Neutrophil (primary cell): Measurements from ENCODE around the gene TOMM40L.

Source experiments
- H3K27ac ChIP-seq: fragments of 200-600 bp; sonication (generic); 2 replicates; pipeline ENCODE4 v1.5.1; 2016; ENCODE audit warnings: mild to moderate bottlenecking, moderate library complexity
- H3K27me3 ChIP-seq: fragments of 200-600 bp; sonication (generic); 2 replicates; pipeline ENCODE4 v1.6.0; 2016; ENCODE audit warnings: mild to moderate bottlenecking
- H3K36me3 ChIP-seq: fragments of 200-600 bp; sonication (generic); 2 replicates; pipeline ENCODE4 v1.5.1; 2017
- H3K4me1 ChIP-seq, 2 experiments: fragments of 200-600 bp in 1 of 2; sonication (generic) in 1 of 2; 1 replicate in 1 of 2; 2 replicates in 1 of 2; pipeline versions ENCODE4 v1.5.1 to v1.6.1; 2013 to 2016; ENCODE audit warnings: low read depth in 1 of 2, low read length in 1 of 2, mild to moderate bottlenecking in 1 of 2, moderate library complexity in 1 of 2; ENCODE audit not compliant: control insufficient read depth in 1 of 2, insufficient read depth in 1 of 2
- H3K4me3 ChIP-seq, 2 experiments: fragments of 200-600 bp in 1 of 2; sonication (generic) in 1 of 2; 1 replicate in 1 of 2; 2 replicates in 1 of 2; pipeline ENCODE4 v1.5.1; 2013 to 2016; ENCODE audit warnings: low read depth in 1 of 2, low read length in 1 of 2, mild to moderate bottlenecking in 1 of 2, moderate library complexity in 1 of 2
- H3K9me3 ChIP-seq: fragments of 200-600 bp; sonication (generic); 2 replicates; pipeline ENCODE4 v1.5.1; 2016
- TF ChIP-seq, protein P1 (sequence below): fragments of 200-600 bp; sonication (generic); IDR thresholded peaks from 2 replicates; pipeline ENCODE4 v1.5.1; 2016; ENCODE audit warnings: antibody characterized with exemption

The TOMM40L gene

DNA sequence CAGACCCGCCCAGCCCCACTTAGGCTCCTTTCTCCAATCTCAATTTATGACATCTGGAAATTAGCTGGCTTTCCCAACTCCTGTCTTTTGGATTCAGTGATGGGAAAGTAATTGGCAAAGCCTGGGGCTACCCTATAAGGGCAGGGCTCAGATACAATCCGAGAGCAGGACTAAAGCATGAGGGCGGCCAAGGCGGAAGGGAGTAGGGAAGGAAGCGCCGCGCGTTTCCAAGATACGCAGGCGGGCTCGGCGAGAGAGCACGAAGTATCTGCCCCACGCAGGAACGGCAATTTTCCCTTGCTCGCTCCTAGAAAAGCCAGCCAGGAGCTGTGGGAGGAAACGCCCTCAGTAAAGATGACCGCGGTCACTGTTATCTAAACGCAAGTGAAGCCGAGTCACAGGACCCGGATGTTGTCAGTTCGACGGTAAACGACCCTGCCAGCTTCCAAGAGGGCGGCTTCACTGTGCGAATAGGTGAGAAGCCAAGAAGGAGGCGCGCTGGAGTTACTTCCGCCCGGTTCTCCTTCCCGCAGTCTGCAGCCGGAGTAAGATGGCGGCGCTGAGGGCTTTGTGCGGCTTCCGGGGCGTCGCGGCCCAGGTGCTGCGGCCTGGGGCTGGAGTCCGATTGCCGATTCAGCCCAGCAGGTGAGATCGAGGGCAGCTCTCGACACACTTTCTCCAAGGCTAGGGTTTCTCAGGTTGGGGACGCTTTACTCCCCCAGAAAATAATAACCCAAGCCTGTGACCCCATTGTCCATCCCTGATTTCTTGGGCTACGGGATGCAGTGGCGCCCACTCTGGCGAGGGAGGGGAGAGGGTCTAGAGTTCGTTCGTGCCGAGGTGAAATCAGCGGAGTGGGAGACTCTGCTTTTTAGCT lies 23.8 kb upstream of the TOMM40L start, which contains the start of gene NDUFS2:
TSS of gene NDUFS2 (plus strand) at position 532 of the 877 bp plus-strand sequence. CDS start at position 551, 19 bp downstream.
- no peaks in the 10 kb centered on the region for H3K9me3 ChIP-seq
- H3K4me3 ChIP-seq = peak within 1 kb of the TSS; percentile 84 to 86
- peak within 1 kb of the TSS; percentile 92 for H3K27ac ChIP-seq
- peaks cover 16% of the 10 kb centered on the region for H3K36me3 ChIP-seq
- no peaks in the 10 kb centered on the region for H3K27me3 ChIP-seq
- TF ChIP-seq, protein P1, sequence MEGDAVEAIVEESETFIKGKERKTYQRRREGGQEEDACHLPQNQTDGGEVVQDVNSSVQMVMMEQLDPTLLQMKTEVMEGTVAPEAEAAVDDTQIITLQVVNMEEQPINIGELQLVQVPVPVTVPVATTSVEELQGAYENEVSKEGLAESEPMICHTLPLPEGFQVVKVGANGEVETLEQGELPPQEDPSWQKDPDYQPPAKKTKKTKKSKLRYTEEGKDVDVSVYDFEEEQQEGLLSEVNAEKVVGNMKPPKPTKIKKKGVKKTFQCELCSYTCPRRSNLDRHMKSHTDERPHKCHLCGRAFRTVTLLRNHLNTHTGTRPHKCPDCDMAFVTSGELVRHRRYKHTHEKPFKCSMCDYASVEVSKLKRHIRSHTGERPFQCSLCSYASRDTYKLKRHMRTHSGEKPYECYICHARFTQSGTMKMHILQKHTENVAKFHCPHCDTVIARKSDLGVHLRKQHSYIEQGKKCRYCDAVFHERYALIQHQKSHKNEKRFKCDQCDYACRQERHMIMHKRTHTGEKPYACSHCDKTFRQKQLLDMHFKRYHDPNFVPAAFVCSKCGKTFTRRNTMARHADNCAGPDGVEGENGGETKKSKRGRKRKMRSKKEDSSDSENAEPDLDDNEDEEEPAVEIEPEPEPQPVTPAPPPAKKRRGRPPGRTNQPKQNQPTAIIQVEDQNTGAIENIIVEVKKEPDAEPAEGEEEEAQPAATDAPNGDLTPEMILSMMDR = no peak
- peaks cover 19 to 24% of the 10 kb centered on the region in 2 experiments for H3K4me1 ChIP-seq

DNA sequence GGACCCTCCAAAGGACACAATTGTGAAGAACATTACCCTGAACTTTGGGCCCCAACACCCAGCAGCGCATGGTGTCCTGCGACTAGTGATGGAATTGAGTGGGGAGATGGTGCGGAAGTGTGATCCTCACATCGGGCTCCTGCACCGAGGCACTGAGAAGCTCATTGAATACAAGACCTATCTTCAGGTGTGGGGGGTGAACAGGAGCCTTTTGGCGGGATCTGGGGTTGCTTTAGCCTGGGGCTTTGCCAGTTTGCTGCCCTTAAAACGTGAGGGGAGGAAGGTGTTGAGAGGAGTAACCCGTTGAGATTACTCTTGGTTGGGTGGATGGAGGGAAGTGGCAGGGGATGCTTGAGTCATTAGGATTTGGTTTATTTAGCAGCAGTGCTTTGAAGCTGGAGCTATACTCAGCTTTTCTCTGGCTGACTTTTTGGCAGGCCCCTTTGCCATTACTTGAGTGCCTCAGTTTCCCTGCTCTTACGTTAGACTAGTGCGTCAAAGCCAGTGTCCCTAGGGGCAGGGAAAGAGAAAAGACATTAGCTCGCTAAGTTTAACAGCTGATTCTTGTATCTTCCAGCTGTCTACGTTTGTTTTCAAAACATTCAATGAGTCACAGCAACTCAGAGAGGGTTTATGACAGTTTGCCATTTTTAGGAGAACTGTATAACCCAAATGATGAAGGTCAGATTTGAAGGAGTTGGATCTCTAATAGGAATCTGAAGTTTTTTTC lies 19.3 kb upstream of the TOMM40L start:
- TF ChIP-seq, protein P1 = no peak
- no peaks in the 10 kb centered on the region for H3K9me3 ChIP-seq
- H3K4me3 ChIP-seq = no peak overlapping the region
- H3K36me3 ChIP-seq = peaks cover 55% of the 10 kb centered on the region
- peaks cover 22 to 26% of the 10 kb centered on the region in 2 experiments for H3K4me1 ChIP-seq
- no peak overlapping the region for H3K27ac ChIP-seq
- no peaks in the 10 kb centered on the region for H3K27me3 ChIP-seq

DNA sequence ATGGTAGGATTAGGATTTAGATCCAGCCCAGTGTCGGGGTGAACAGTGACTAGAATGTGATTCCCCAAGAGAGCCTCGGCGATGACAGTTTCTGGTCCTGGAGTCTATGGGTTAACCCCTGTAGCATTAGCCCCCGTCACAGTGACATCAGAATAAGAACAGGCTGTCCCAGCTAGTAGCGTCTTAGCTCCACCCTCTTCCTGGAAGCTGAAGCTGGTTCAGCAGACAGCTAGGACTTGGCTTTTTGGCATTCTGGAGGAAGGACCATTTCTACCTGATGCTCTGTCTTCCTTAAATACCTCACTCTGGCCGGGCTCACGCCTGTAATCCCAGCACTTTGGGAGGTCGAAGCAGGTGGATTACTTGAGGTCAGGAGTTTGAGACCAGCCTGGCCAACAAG lies 18.7 kb upstream of the TOMM40L start:
- H3K4me3 ChIP-seq = no peak overlapping the region
- peaks cover 56% of the 10 kb centered on the region for H3K36me3 ChIP-seq
- H3K27ac ChIP-seq = no peak overlapping the region
- H3K4me1 ChIP-seq = peaks cover 18 to 22% of the 10 kb centered on the region in 2 experiments
- TF ChIP-seq, protein P1 = no peak
- H3K27me3 ChIP-seq = no peaks in the 10 kb centered on the region
- H3K9me3 ChIP-seq = no peaks in the 10 kb centered on the region

DNA sequence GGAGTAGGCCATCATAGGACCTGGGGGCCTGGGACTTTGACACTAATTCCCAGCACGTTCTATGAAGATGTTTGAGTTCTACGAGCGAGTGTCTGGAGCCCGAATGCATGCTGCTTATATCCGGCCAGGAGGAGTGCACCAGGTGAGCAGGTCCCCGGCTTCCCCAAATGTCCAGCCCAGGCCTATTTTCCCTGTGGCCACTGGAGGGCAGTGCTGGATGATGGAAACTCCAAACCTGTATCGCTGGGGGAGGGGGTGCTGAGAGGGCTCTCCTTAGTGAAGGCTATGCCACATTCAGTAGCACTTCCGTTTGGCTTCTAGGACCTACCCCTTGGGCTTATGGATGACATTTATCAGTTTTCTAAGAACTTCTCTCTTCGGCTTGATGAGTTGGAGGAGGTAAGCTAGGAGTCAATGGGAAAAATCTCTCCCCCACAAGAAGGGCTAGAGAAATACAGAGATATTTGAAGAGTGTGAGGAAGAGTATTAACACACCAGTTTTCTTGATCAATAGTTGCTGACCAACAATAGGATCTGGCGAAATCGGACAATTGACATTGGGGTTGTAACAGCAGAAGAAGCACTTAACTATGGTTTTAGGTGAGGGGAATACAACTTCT lies 16.0 kb upstream of the TOMM40L start:
- Histone ChIP-seq H3K9me3 (no peaks in the 10 kb centered on the region), H3K27ac (peak overlapping the region; percentile 65), H3K4me3 (no peak overlapping the region), H3K27me3 (no peaks in the 10 kb centered on the region), H3K4me1 (peaks cover 31 to 33% of the 10 kb centered on the region in 2 experiments), H3K36me3 (peaks cover 55% of the 10 kb centered on the region)
- TF ChIP-seq, protein P1 = peak; percentile 97

- H3K9me3 ChIP-seq = no peaks in the 10 kb centered on the region
- H3K4me1 ChIP-seq = peaks cover 64 to 69% of the 10 kb centered on the region in 2 experiments
- peak overlapping the region; percentile 64 to 87 for H3K4me3 ChIP-seq
- no peaks in the 10 kb centered on the region for H3K27me3 ChIP-seq
- H3K27ac ChIP-seq = peak overlapping the region; percentile 92
- TF ChIP-seq, protein P1 = no peak
- H3K36me3 ChIP-seq = peaks cover 40% of the 10 kb centered on the region
Observed at GRCh38 chr1:161214369-161214768, 11.5 kb upstream of the TOMM40L start.
